Measurements from ENCODE around the gene CAPNS2.
"Not testable (repeated sequence)": the region's sequence is repeated elsewhere in the genome, so short reads cannot be mapped to it uniquely, and the experiment has no call there.

The CAPNS2 gene

GRCh38 chr16:55568207-55568606 is 1.7 kb downstream of the CAPNS2 start:
- DNase-seq (ENCODE audit: low read depth in 2 of 2), result no peak

- DNase-seq (ENCODE audit: low read depth in 2 of 2), result no peak
Observed at GRCh38 chr16:55569025-55569424, 2.5 kb downstream of the CAPNS2 start.

- DNase-seq (ENCODE audit: low read depth in 2 of 2), result no peak
Observed at GRCh38 chr16:55570159-55570558, 3.7 kb downstream of the CAPNS2 start.

- DNase-seq (ENCODE audit: low read depth in 2 of 2), result no peak
Observed at GRCh38 chr16:55571191-55571897, 4.9 kb downstream of the CAPNS2 start.

- no peak for DNase-seq (ENCODE audit: low read depth in 2 of 2)
Observed at GRCh38 chr16:55572439-55572838, 6.0 kb downstream of the CAPNS2 start.

- no peak for DNase-seq (ENCODE audit: low read depth in 2 of 2)
Observed at GRCh38 chr16:55574811-55575210, 8.3 kb downstream of the CAPNS2 start.

GRCh38 chr16:55575496-55575895 is 9.0 kb downstream of the CAPNS2 start:
- no peak for DNase-seq (ENCODE audit: low read depth in 2 of 2)

GRCh38 chr16:55576384-55576783 is 9.9 kb downstream of the CAPNS2 start:
- DNase-seq (ENCODE audit: low read depth in 2 of 2), result no peak

- no peak for DNase-seq (ENCODE audit: low read depth in 2 of 2)
Observed at GRCh38 chr16:55577887-55578286, 11.4 kb downstream of the CAPNS2 start.

- DNase-seq (ENCODE audit: low read depth in 2 of 2), result no peak
Observed at GRCh38 chr16:55585631-55586030, 19.1 kb downstream of the CAPNS2 start.

- no peak for DNase-seq (ENCODE audit: low read depth in 2 of 2)
Observed at GRCh38 chr16:55588799-55589198, 22.3 kb downstream of the CAPNS2 start.

- no peak for DNase-seq (ENCODE audit: low read depth in 2 of 2)
Observed at GRCh38 chr16:55592306-55592705, 25.8 kb downstream of the CAPNS2 start.

- no peak for DNase-seq (ENCODE audit: low read depth in 2 of 2)
Observed at GRCh38 chr16:55597928-55598327, 31.4 kb downstream of the CAPNS2 start.

- no peak for DNase-seq (ENCODE audit: low read depth in 2 of 2)
Observed at GRCh38 chr16:55605754-55606336, 39.4 kb downstream of the CAPNS2 start.

GRCh38 chr16:55613613-55614335 is 47.3 kb downstream of the CAPNS2 start:
- no peak for DNase-seq (ENCODE audit: low read depth in 2 of 2)

GRCh38 chr16:55615071-55615470 is 48.6 kb downstream of the CAPNS2 start:
- no peak for DNase-seq (ENCODE audit: low read depth in 2 of 2)

- not testable (repeated sequence) for DNase-seq (ENCODE audit: low read depth in 2 of 2)
Observed at GRCh38 chr16:55615670-55616069, 49.2 kb downstream of the CAPNS2 start.

All from stimulated activated CD4-positive, alpha-beta T cell treated with anti-CD3 and anti-CD28 coated beads, Interleukin-12 subunit alpha, Interleukin-12 subunit beta, amount 100 ng/mL, for 24 hours (primary cell).